NCI-H187 (cell line): ENCODE measurements around the gene SPTLC2.

Source experiments
- DNase-seq, 2 experiments: peaks; one replicate each; lab custom pipeline; 2025; lab: John Stamatoyannopoulos, UW

The SPTLC2 gene

GRCh38 chr14:77467801-77468200 lies 148.6 kb downstream of the SPTLC2 start:
- no peak for DNase-seq

GRCh38 chr14:77459072-77459723 lies 157.2 kb downstream of the SPTLC2 start:
- peak in 1 of 2 experiments; percentile 20 for DNase-seq

- no peak for DNase-seq
These were observed 158.0 kb downstream of the SPTLC2 start for GRCh38 chr14:77458249-77458950.

GRCh38 chr14:77457522-77458248 lies 158.8 kb downstream of the SPTLC2 start, which contains the start of the genes AHSA1 and VIPAS39:
AHSA1 (plus strand) TSS chr14:77458093; CDS start chr14:77458190, 97 bp downstream.
VIPAS39 (minus strand) TSS chr14:77457601; CDS start chr14:77454102, 3,499 bp downstream.
- DNase-seq: peak; percentile 98 to 100

- DNase-seq: no peak
These were observed 159.3 kb downstream of the SPTLC2 start for GRCh38 chr14:77457115-77457521.
